GM12891 (cell line): ENCODE data around the gene MAZ.

Experiments used
- POLR2A ChIP-seq: IDR thresholded peaks from 2 replicates; pipeline ENCODE4 v1.6.1; 2011; ENCODE audit warnings: low read depth, low read length, control low read depth
- POLR2AphosphoS5 ChIP-seq: IDR thresholded peaks from 2 replicates; pipeline ENCODE4 v1.6.1; 2011; ENCODE audit warnings: low read depth, low read length, control low read depth
- POU2F2 ChIP-seq: IDR thresholded peaks from 2 replicates; pipeline ENCODE4 v1.6.1; 2011; ENCODE audit warnings: low read depth, mild to moderate bottlenecking, control low read depth, low read length, moderate library complexity
- TAF1 ChIP-seq: IDR thresholded peaks from 2 replicates; pipeline ENCODE4 v1.6.1; 2011; ENCODE audit warnings: low read depth, low read length, control low read depth

GRCh38 chr16:29834079-29834478 lies 27.8 kb downstream of the MAZ start:
- no peak for TF ChIP-seq POLR2AphosphoS5
- no peak for TF ChIP-seq POLR2A
- TF ChIP-seq TAF1: no peak
- TF ChIP-seq POU2F2: no peak
